SK-N-SH treated with all-trans-retinoic acid at 6 μM for 48 hours (cell line): ENCODE results near the gene ORAI1.

Source experiments
- ATAC-seq: fragments of 200-7000 bp; cut with Tn5 transposase; 3 replicates; pipeline ENCODE4 v1.9.1; 2020; ENCODE audit warnings: mild to moderate bottlenecking, moderate library complexity
- ARNTL ChIP-seq: fragments of 450-650 bp; formaldehyde crosslinking; IDR thresholded peaks from 2 replicates; pipeline ENCODE4 v1.5.0; 2020; ENCODE audit warnings: low read depth, mild to moderate bottlenecking, moderate library complexity, borderline replicate concordance
- BACH2 ChIP-seq: fragments of 250-450 bp; sonication (Bioruptor Pico); IDR thresholded peaks from 2 replicates; pipeline ENCODE4 v1.9.0; 2021; ENCODE audit warnings: mild to moderate bottlenecking, borderline replicate concordance
- CREB5 ChIP-seq: fragments of 250-450 bp; sonication (Bioruptor Pico); IDR thresholded peaks from 2 replicates; pipeline ENCODE4 v1.5.1; 2020; ENCODE audit warnings: low read depth, mild to moderate bottlenecking, moderate library complexity
- CSDC2 ChIP-seq: fragments of 250-450 bp; sonication (Bioruptor Pico); IDR thresholded peaks from 2 replicates; pipeline ENCODE4 v1.5.0; 2020; ENCODE audit warnings: mild to moderate bottlenecking, moderate library complexity
- CSRNP3 ChIP-seq: fragments of 250-450 bp; sonication (Bioruptor Pico); IDR thresholded peaks from 2 replicates; pipeline ENCODE4 v1.5.1; 2021; ENCODE audit warnings: mild to moderate bottlenecking, moderate library complexity
- ESRRG ChIP-seq: fragments of 250-450 bp; sonication (Bioruptor Pico); IDR thresholded peaks from 2 replicates; pipeline ENCODE4 v1.6.1; 2021; ENCODE audit warnings: mild to moderate bottlenecking
- GLIS3 ChIP-seq: fragments of 250-450 bp; sonication (Bioruptor Pico); IDR thresholded peaks from 2 replicates; pipeline ENCODE4 v1.5.0; 2020; ENCODE audit warnings: mild to moderate bottlenecking, moderate library complexity
- ISL1 ChIP-seq: fragments of 250-450 bp; sonication (Bioruptor Pico); IDR thresholded peaks from 2 replicates; pipeline ENCODE4 v2.1.2; 2022; ENCODE audit warnings: mild to moderate bottlenecking, moderate library complexity
- OSR1 ChIP-seq: fragments of 250-450 bp; sonication (Bioruptor Pico); IDR thresholded peaks from 2 replicates; pipeline ENCODE4 v1.8.0; 2022; ENCODE audit warnings: moderate library complexity, mild to moderate bottlenecking, inconsistent platforms
- POU6F1 ChIP-seq: fragments of 250-450 bp; sonication (Bioruptor Pico); IDR thresholded peaks from 2 replicates; pipeline ENCODE4 v1.8.0; 2021; ENCODE audit warnings: low read depth, mild to moderate bottlenecking, moderate library complexity, borderline replicate concordance
- PPARA ChIP-seq: fragments of 250-450 bp; sonication (Bioruptor Pico); IDR thresholded peaks from 2 replicates; pipeline ENCODE4 v1.5.0; 2020; ENCODE audit warnings: mild to moderate bottlenecking, borderline replicate concordance
- SNAI2 ChIP-seq: fragments of 250-450 bp; sonication (Bioruptor Pico); IDR thresholded peaks from 2 replicates; pipeline ENCODE4 v1.5.0; 2020; ENCODE audit warnings: mild to moderate bottlenecking, moderate library complexity
- TCF4 ChIP-seq: fragments of 250-450 bp; sonication (Bioruptor Pico); IDR thresholded peaks from 2 replicates; pipeline ENCODE4 v1.8.0; 2021; ENCODE audit warnings: mild to moderate bottlenecking, moderate library complexity, borderline replicate concordance
- TOX ChIP-seq: fragments of 250-450 bp; sonication (Bioruptor Pico); IDR thresholded peaks from 2 replicates; pipeline ENCODE4 v1.8.0; 2021; ENCODE audit warnings: mild to moderate bottlenecking, moderate library complexity, borderline replicate concordance
- ZC3H10 ChIP-seq: fragments of 250-450 bp; sonication (Bioruptor Pico); IDR thresholded peaks from 2 replicates; pipeline ENCODE4 v1.5.1; 2021; ENCODE audit warnings: mild to moderate bottlenecking, moderate library complexity
- ZFP3 ChIP-seq: fragments of 250-450 bp; sonication (Bioruptor Pico); IDR thresholded peaks from 2 replicates; pipeline ENCODE4 v1.5.0; 2020; ENCODE audit warnings: mild to moderate bottlenecking, moderate library complexity
- ZFP30 ChIP-seq: fragments of 450-650 bp; formaldehyde crosslinking; IDR thresholded peaks from 2 replicates; pipeline ENCODE4 v1.5.0; 2022; ENCODE audit warnings: mild to moderate bottlenecking, moderate library complexity
- ZNF565 ChIP-seq: fragments of 450-650 bp; formaldehyde crosslinking; conservative IDR thresholded peaks from 2 replicates; pipeline ENCODE4 v1.5.0; 2020; ENCODE audit warnings: low read depth, mild to moderate bottlenecking, moderate library complexity
- ZNF70 ChIP-seq: fragments of 450-650 bp; formaldehyde crosslinking; IDR thresholded peaks from 2 replicates; pipeline ENCODE4 v1.5.0; 2020; ENCODE audit warnings: mild to moderate bottlenecking, moderate library complexity
- ZNF8 ChIP-seq: fragments of 450-650 bp; formaldehyde crosslinking; IDR thresholded peaks from 2 replicates; pipeline ENCODE4 v1.5.0; 2020; ENCODE audit warnings: mild to moderate bottlenecking, moderate library complexity

ORAI1 gene

GRCh38 chr12:121595520-121595919 lies 30.8 kb upstream of the ORAI1 start:
- no peak for ATAC-seq
- TF ChIP-seq ARNTL (CRISPR knock-in tag): no peak
- no peak for TF ChIP-seq ESRRG (CRISPR knock-in tag)
- no peak for TF ChIP-seq TOX (CRISPR knock-in tag)
- no peak for TF ChIP-seq ZNF8 (CRISPR knock-in tag)
- no peak for TF ChIP-seq PPARA
- no peak for TF ChIP-seq ZFP3 (CRISPR knock-in tag)
- TF ChIP-seq CSDC2 (CRISPR knock-in tag): no peak
- no peak for TF ChIP-seq ZFP30 (CRISPR knock-in tag)
- no peak for TF ChIP-seq BACH2

GRCh38 chr12:121596526-121596925 lies 29.8 kb upstream of the ORAI1 start:
- no peak for ATAC-seq
- no peak for TF ChIP-seq ZFP30 (CRISPR knock-in tag)
- no peak for TF ChIP-seq PPARA
- no peak for TF ChIP-seq TCF4 (CRISPR knock-in tag)

GRCh38 chr12:121600702-121601336 lies 25.5 kb upstream of the ORAI1 start:
- TF ChIP-seq ZFP3 (CRISPR knock-in tag) (no peak), ZFP30 (CRISPR knock-in tag) (no peak), ESRRG (CRISPR knock-in tag) (no peak), CSDC2 (CRISPR knock-in tag) (no peak), CREB5 (no peak), POU6F1 (CRISPR knock-in tag) (no peak), ZNF565 (no peak)
- no peak for ATAC-seq

GRCh38 chr12:121602766-121603165 lies 23.6 kb upstream of the ORAI1 start:
- ATAC-seq: no peak

GRCh38 chr12:121603581-121603980 lies 22.7 kb upstream of the ORAI1 start:
- TF ChIP-seq ESRRG (CRISPR knock-in tag): no peak
- TF ChIP-seq ZFP3 (CRISPR knock-in tag): no peak
- TF ChIP-seq PPARA: no peak
- TF ChIP-seq ZNF565: no peak
- TF ChIP-seq CSRNP3 (CRISPR knock-in tag): no peak
- no peak for TF ChIP-seq ZC3H10
- TF ChIP-seq TCF4 (CRISPR knock-in tag): no peak
- no peak for TF ChIP-seq CSDC2 (CRISPR knock-in tag)
- TF ChIP-seq CREB5: no peak
- TF ChIP-seq ZFP30 (CRISPR knock-in tag): no peak
- TF ChIP-seq GLIS3 (CRISPR knock-in tag): no peak
- no peak for TF ChIP-seq POU6F1 (CRISPR knock-in tag)
- no peak for TF ChIP-seq SNAI2 (CRISPR knock-in tag)
- TF ChIP-seq ZNF8 (CRISPR knock-in tag): no peak
- no peak for TF ChIP-seq TOX (CRISPR knock-in tag)
- no peak for TF ChIP-seq BACH2
- no peak for TF ChIP-seq OSR1

More at GRCh38 chr12:121602766-121603165, 23.6 kb upstream of the ORAI1 start:
- TF ChIP-seq GLIS3 (CRISPR knock-in tag) (no peak), TCF4 (CRISPR knock-in tag) (no peak), POU6F1 (CRISPR knock-in tag) (no peak), ZFP30 (CRISPR knock-in tag) (no peak), ZNF8 (CRISPR knock-in tag) (no peak), ESRRG (CRISPR knock-in tag) (no peak), ZNF70 (CRISPR knock-in tag) (no peak), ISL1 (CRISPR knock-in tag) (no peak), ZC3H10 (no peak), CSDC2 (CRISPR knock-in tag) (no peak), SNAI2 (CRISPR knock-in tag) (no peak)

More at GRCh38 chr12:121603581-121603980, 22.7 kb upstream of the ORAI1 start:
- no peak for ATAC-seq
